COR-L47 (cell line): ENCODE data around the gene TMEM191B.
"Not testable (repeated sequence)": the region's sequence is repeated elsewhere in the genome, so short reads cannot be mapped to it uniquely, and the experiment has no call there.

Source experiments
- DNase-seq: peaks from one replicate; lab custom pipeline; 2025; lab: John Stamatoyannopoulos, UW

TMEM191B gene

DNA sequence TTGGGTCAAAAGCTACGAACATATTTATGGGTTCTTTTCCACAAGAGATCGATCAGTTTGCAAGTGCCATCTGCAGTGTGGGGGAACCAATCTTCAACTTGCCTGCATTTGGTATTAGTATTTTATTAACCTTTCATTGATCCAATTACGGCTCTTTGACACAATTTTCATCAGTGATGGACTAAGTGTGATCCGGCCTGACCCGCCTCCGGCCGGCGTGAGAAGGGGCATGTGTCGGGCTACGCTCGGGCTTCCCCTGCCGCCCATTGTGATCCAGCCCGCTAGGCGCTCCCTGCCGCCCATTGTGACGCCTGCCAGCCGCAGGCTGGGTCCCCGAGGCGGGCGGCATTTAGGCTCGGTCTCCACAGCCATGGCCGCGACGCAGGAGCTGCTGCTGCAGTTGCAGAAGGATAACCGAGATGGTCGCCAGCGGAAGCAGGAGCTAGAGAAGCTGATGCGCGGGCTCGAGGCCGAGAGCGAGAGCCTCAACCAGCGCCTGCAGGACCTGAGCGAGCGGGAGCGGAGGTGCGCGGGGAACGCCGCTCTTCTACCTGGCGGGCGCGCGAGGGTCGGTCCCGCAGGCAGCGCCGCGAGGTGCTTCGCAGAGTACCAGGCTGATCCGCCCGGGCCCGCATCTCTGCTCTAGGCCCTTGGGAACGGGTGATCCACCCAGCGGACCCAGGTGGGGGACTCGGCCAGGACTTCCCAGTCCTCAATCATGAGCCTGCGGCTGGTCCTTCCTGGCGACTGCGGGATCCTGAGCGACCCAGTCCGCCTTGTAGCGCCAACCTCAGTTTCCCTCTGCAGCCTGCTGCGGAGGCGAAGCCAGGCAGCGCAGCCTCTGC lies at the start of gene TMEM191B:
TSS of gene TMEM191B (plus strand) at position 51 of the 845 bp plus-strand sequence. CDS start at position 230, 179 bp downstream.
- not testable (repeated sequence) for DNase-seq

DNA sequence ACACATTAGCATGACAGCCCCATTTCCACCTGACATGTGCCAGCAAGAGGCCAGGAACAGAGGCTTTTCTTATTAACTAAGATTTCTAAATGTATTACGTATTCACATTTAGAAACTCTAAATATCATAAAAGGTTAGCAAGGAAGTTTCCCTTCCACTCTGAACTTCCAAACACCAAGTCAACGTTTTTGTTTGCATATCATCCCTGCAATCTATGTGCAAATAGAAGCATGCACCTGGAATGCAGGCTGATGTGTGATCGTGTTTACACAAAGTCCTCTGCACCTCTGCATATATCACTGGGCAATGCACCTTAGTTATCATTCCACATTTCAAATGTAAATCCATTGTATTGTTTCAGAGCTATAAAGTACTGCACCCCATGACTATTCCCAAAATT lies 31.4 kb upstream of the TMEM191B start:
- DNase-seq = not testable (repeated sequence)

DNA sequence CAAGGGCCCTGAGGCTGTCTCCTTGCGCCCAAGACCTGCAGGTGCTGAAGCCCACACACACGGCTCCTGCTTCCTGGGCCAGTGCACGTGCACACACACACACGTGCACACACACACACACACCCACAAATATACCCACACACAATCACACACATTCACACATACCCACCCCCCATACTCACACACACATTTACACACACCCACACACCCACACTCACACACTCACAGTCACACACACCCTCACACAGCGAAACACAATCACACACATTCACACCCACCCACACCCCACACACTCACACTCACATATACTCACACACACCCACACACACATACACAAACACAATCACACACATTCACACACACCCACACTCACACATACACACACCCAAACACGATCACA lies 16.3 kb upstream of the TMEM191B start:
- not testable (repeated sequence) for DNase-seq

DNA sequence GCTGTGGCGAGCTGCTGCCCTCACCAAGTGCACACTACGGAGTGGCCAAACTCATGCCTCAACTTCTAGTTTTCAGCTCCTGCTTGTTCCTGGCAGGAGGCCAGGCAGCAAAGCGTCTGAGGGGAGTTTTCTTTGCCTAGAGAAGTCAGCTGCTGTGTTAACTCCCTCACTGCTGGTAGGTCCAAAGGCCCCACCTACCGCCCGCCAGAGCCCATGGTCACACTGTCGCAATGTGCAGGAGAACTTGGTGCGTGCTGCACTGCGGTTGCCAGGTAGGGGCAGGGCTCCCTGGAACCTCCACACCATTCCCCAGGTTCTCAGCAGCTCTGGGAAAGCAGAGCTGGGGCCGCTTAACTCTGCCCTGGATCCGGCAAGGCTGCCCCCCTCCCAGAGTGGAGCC lies 15.2 kb upstream of the TMEM191B start:
- DNase-seq = not testable (repeated sequence)

DNA sequence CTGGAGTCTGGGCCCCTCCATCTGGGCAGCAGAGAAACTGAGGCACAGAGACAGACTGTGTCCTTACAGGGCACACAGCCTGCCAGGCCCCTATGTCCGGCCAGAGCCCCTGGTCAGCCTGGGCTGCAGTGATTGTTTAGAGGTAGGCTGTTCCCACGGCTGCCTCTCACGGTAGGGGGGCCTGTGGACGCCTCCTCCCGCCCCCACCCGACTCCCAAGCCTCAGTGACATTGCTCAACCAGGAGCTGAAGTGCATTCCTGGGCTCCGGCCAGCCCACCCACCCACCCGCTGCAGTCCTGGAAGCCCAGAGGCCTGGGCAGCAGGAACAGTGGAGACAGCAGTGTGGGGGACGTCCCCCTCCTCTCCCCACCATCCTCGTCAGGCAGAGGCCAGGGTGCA lies 14.1 kb upstream of the TMEM191B start:
- DNase-seq = not testable (repeated sequence)

DNA sequence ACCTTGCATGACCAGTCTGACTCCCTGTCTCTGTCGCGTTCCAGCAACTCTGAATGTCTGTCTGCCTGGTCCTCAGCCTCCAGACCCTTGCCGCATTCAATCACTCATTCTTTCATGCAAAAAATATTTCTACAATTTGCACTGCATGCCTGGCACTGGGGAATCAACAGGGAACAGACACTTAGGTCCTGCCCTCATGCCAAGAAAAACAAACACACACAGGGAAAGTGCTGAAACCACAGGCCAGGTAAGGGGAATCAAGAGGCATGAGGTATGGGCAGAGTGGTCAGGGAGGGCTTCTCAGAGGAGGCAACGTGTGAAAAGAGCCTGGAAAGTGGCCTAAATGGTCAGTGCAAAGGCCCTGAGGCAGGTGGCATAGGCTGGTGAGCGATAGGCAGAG lies 9.5 kb upstream of the TMEM191B start, which contains the start of gene GGTLC3:
TSS of gene GGTLC3 (minus strand) at position 101 of the 400 bp plus-strand sequence. CDS start 264 bp downstream, outside the sequence.
- DNase-seq = not testable (repeated sequence)

DNA sequence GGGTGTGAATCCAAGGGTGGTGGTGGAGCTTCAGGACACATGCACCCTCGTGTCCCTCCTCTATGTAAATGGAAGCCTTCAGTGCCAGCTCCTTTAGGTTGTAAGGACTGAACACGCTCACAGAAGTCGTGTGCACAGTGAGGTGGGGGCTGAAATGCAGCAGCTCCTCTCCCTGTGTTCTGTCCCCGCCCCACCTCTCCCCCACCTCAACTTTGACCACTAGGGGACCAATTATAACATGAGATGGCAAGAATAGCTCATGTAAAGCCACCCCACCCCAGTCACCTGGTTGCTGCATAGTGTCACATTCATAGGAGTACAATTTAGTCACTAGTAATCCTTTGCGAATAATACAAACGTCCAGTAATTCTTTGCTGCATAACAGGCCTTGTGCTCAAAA lies 4.8 kb upstream of the TMEM191B start:
- not testable (repeated sequence) for DNase-seq

DNA sequence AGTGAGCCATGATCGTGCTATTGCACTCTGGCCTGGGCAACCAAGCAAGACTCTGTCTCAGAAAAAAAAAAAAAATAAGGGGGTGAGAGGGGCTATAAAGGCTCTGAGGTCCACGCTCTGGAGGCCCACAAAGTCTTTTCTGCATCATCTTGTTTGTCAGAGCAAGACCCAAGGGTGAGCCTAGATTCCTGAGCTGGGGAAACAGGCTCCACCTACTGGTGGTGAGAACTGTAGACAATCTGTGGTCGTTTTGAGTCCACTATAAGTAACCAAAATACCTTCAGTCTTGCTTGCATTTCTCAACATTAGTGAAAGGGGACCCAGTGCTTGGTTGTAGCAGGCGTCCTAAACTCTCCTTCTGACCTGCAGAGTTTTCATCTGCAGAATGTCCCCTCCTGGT lies 4.3 kb upstream of the TMEM191B start:
- DNase-seq = not testable (repeated sequence)

DNA sequence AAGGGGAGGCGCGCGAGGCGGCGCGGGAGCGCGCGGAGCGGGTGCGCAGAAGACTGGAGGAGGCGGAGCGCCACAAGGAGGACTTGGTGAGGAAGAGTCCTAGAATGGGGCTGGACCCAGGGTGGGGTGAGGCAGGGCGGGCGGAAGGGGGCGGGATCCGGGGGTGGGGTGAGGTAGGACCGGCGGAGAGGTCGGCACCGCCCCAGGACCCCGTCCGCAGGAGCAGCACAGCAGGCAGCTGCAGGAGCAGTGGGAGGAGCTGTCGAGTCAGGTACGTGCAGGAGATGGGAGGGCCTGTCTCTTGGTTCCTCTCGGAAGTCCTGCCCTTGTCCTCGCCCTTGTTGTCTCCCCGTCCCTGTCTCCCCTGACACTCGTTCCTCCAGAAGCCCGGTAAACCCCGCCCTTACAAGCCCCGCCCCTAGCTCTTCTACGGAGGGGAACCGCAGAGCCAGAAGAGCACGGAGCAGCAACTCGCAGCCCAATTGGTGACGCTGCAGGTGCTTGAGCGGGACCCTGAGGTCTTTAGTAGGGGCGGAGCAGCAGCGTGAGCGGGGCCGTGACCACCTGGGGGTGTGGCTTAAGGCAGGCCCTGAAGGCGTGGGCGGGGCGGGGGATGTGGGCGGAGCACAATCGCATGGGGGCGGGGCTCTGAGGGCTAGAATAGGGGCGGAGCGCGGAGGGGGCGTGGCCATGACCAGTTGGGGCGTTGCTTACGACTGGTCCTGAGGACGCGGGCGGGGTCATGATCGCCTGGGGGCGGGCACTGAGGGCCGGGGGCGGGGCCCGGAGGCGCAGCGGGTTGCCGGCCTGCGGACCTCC lies 1.2 kb downstream of the TMEM191B start:
- not testable (repeated sequence) for DNase-seq

DNA sequence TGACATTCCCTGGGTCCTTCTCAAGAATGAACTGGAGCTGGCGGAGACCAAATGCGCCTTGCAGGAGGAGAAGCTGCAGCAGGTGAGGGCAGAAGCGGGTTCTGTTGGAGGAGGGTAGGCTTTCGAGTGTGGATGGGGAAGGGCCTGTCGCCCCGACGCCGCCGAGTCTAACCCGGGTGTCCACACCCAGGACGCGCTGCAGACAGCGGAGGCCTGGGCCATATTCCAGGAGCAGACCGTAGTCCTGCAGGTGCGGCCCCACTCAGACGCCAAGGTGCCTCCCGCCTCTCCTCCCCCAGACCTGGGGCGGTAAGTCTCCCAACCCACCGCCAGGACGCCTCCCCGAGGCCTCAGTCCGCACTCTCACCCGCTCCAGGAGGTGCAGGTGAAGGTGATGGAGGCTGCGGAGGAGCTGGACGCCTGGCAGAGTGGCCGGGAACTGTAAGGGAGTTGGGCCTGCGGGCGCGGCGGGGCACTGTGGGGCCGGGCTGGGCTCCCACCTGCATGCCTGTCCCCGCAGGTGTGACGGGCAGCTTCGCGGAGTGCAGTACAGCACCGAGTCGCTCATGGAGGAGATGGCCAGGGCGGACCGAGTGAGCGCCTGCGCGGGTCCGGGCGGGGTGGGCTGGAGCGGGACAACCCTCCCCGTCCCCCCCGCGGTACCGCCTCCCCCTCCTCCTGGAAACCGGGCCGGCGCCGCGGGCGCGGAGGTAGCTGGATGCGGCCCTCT lies 2.0 kb downstream of the TMEM191B start:
- not testable (repeated sequence) for DNase-seq

DNA sequence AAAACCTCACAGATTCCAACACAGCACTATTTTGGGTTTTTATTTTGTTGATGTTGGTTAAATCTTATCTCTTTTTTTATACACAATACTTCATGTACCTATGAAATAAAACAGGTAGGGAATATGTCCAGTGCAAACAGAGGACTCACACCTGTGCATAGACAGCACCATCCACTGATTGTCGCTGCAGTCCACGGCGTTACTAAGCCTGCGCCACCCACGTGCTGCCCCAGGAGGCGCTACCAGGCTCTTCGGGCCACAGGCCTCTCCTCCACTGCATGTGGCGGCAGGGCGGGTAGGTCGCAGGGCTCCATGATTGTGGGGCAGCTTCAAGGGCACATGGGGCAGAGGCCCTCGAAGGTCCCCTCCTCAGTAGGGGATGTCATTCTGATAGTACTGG lies 6.0 kb downstream of the TMEM191B start:
- not testable (repeated sequence) for DNase-seq

DNA sequence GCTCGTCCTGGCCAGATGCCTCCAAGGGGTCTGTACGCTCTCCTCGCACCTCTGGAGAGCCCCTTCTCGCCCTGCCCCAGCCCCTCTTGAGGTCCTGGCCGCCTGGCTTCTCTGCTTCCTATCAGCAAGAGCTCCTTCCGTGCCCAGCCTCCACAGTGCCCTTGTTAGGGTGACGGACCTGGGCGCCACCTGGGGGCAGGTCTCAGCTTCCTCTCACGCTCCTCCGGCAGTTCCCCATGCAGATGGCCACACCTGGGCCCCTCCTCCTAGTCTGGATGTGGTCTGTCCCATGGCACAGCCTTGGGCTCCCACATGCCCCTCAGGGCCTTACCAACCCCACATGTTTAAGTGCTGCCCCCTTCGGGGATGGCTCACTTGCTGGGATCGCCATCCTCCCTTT lies 6.7 kb downstream of the TMEM191B start:
- not testable (repeated sequence) for DNase-seq

DNA sequence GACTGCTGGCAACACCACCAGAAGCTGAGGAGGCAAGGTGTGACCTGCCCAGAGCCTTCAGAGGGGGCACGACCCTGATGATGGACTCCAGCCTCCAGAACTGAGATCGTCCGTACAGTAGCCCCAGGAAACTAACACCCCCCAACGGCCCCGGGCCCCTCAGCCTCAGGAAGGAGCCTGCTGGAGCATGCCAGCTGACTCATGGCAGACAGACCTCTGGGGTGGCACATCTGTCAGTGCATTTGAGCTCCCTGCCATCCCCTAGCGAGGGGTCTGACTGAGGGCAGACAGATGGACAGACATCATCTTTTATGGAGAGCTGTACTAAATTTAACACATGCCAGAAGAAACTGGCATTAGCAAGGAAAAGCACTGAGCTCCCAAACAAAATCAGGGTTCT lies 12.4 kb downstream of the TMEM191B start:
- not testable (repeated sequence) for DNase-seq

DNA sequence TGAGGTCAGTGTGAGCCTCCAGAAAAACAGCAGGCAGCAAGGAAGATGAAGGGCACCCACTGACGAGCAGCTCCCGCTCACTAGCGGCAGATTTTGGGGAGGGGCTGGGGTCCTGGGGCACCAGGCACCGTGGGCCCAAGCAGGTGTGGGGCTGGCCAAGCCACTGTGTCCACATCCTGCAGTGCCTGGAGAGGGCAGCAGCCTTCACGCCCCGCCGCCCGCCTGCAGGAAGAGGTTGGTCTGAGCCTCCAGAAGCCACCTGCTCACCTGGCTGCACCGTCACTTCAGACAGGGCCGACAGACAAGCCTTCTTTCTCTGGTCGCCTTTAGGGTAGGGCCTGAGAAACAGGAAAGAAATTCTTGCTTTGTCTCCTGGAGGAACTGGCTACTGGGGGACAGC lies 15.8 kb downstream of the TMEM191B start:
- DNase-seq = not testable (repeated sequence)

DNA sequence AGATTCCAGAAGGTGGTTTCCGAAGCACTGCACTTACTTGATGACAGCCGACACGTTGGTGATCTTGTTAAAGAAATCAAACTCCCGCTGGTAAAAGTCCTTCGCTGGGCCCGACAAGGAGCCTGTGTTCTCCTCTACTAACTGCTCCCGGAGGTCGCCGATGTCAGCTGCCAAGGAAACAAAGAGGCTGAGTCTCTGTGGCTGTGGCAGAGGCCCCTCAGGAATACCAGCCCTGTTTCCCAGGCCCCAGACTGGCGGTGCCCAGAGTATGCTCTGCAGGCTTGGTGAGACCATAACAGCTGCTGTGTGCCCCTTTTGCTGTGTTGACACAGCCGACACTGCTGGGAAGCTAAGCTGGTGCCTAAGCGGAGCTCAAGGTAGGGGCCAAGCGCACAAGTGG lies 17.0 kb downstream of the TMEM191B start:
- not testable (repeated sequence) for DNase-seq

DNA sequence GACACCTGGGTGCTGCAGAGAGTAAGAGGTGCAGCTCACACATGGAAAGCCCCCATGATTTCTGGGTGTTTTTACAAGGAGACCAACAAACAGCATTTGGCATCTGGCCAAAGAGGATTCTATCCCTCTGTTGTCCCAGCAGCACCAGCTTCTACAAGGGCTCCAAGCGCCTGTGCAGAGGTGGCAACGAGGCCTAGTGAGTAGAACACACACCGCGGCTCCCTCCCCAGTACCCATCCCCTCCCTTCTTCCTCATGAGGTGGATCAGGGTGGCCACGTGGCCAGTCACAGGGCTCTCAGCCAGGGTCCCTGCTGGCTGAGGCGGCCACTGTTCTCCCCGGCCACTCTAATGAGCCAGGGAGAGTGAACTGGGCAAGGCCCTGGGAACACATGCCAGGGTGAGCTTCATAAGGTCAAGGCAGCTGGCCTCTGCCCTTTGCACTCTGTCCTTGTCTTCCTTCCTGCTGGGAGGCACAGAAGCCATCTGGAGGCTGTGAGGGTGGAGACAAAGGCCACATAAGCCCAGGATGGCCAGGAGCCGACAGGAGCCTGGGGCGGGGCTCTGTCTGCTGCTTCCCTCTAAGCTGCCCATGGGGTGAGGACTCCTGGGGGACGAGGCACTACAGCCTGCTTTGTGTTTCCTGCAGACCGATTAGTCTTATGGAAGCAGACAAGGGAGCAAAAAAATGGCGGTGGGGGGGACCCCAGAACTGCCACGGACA lies 22.0 kb downstream of the TMEM191B start:
- not testable (repeated sequence) for DNase-seq

DNA sequence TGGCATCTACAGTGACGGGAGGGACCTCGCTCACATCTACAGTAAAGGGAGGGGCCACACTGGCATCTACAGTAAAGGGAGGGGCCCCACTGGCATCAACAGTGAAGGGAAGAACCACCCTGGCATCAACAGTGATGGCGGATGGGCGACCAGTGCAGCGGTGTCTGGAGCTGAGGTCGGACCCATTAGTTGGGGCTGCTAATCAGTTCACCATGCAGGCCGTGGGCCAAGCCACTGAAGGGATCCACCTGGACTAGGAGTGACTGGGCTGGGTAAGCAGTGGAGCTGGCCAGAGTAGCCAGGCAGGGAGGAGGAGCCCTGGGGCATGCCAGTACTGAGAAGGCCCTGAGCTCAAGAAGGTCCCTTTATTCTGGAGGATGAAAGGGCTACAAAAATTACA lies 23.4 kb downstream of the TMEM191B start:
- not testable (repeated sequence) for DNase-seq

DNA sequence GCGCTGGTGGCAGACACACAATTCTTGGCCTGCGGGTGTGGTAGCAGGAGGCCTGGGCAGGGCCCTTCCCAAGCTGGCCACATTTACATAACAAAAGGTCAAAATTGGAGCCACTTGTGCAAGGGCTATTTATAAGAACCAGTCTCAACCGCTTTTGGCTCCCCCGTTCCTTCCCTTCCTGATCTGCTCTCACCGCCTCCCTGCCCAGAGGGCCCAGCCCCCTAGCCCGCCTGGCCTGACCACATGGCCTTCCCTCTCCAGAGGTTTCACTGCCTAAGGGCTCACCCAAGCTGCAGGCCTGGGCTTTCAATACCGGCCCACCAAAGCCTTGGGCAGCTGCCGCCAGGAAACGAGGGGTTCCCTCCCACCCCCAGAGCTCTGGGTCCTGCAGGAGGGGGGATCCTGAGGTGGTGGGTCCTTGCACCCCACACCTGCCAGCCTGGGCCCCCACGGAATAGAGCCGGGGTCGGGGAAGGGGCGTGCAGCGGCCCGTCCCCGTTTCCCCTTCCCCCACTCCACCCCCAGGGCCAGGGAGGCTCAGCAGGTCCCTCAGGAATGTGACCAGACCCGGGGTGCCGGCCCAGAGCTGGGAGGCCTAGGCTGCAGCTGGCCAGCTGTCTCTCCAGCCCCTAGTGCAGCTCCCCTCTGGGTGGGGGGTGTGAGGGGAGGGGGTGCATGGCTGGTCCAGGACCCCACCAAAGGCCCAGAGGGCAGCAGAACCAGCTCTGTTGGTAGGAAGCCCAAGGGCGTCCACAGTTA lies 25.4 kb downstream of the TMEM191B start:
- DNase-seq = not testable (repeated sequence)

DNA sequence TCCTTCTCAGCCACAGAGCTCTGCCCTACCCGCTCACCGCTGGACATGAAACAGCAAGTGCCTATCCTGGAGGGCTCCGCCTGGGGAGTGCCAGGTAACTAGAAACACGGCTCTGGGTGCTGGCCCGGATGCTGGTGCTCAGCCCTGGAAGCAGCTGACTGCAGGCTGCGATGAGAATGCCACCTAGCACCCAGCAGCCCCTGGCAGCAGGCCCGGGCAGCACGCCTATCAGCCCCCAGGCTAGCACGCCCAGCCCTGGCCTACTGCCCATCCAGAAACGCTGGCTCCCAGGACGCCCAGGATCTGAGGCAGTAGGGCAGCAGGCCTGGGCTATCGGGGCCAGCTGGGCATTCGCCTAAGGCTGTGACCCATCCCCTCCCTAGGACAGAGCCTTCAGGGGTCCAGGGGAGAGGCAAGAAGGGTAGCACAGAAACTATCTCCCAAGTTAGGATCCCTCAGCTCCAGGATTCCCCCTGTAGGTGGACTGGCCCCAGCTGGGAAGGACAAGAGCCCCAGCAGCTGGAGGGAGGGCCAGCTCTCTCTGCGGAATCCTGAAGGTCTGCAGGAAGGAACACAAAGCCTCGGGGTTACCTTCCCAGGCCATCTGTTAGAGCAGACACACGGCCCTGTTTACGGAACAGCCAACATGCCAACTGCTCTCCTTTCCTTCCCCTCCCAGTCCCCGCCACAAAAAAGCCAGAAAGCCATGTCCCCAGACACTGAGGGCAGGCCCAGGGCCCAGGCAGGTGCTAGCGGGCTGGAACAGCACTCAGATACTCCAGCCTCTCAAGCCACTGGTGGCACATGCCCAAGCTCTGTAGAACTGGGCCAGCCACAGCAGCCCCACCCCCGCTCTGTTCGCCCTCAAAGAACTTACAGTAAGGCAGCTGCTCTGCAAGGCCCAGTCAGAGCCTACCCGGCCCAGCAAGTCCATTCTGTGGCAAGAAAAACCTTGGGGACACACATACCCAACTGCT lies 27.0 kb downstream of the TMEM191B start:
- DNase-seq = not testable (repeated sequence)
